ENCODE results near the gene TRIM15. TPM values are rescaled to one million over a fixed set of nuclear protein-coding genes. Genes with fewer than 3 reads are reported as not detected.

Gene TRIM15
- total and polyA plus RNA-seq, 2 of the 4 experiments (the other 2 are of a cell fraction) = not detected

DNA sequence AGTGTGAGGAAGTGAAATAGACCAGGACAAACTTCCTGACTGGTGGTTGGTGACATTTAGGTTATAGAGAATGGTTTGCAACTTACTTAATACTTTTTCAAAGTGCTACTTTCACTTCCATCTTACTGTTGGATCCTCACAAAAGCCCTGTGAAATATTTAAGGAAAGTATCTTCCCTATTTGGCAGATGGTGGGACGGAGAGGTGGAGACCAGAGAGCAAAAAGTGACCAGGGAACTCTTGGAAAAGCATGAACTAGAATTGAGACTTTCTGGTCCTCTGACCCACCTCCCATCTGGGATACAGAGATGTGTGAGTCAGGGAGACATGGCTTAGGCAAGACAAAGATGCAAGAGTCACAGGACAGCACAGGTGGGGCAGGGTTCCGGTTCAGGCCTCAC is 5.3 kb upstream of the TRIM15 start:
- no peak overlapping the region for H2AK9ac ChIP-seq (replicated peaks; ENCODE audit: low read depth, low read length, poor library complexity)
- no peaks in the 10 kb centered on the region for H4K20me1 ChIP-seq (ENCODE audit: insufficient read depth, low read length)
- H4K5ac ChIP-seq (ENCODE audit: low read depth, low read length) = no peak overlapping the region
- ATAC-seq (ENCODE audit: low read depth) (no peak), DNase-seq (no peak)
- in situ Hi-C loops (cut with MboI; ENCODE audit: low sequenced_read_pairs) = no loop called here
- no peak overlapping the region for H3K27ac ChIP-seq (ENCODE audit: insufficient read depth, low read length)
- no peaks in the 10 kb centered on the region for H3K9me1 ChIP-seq (ENCODE audit: insufficient read depth, low read length)
- CTCF ChIA-PET = no interaction called here
- no peak overlapping the region for H2BK20ac ChIP-seq (ENCODE audit: low read depth, low read length)
- H2AK5ac ChIP-seq (ENCODE audit: low read depth, low read length) = no peak overlapping the region
- no peak overlapping the region for H2BK120ac ChIP-seq (ENCODE audit: low read depth, low read length)
- H3K14ac ChIP-seq (replicated peaks; ENCODE audit: low read depth, low read length) = no peak overlapping the region
- no peaks in the 10 kb centered on the region for H3K4me1 ChIP-seq (ENCODE audit: control insufficient read depth, insufficient read depth, low read length)
- H3K4me3 ChIP-seq (ENCODE audit: insufficient read depth, low read depth, low read length) = no peak overlapping the region
- H2BK15ac ChIP-seq (ENCODE audit: low read depth, low read length) = no peak overlapping the region
- no peak overlapping the region for H4K91ac ChIP-seq (ENCODE audit: insufficient read depth, low read depth, low read length)
- no TSS peak for BruUV-seq (replicated peaks)
- H3K79me1 ChIP-seq (ENCODE audit: low read depth in 1 of 2, low read length in 2 of 2) = no peaks in the 10 kb centered on the region
- H3K4ac ChIP-seq (ENCODE audit: low read depth, low read length) = no peak overlapping the region
- H3K9me3 ChIP-seq (ENCODE audit: control insufficient read depth, insufficient read depth, low read length) = no peaks in the 10 kb centered on the region
- dilution Hi-C loops (cut with HindIII; ENCODE audit: low sequenced_read_pairs, unreplicated experiment) = no loop called here
- no peak overlapping the region for H2AFZ ChIP-seq (replicated peaks; ENCODE audit: low read length, poor library complexity)
- peaks cover 23% of the 10 kb centered on the region; the same call in 1 of the 2 replicates for H3K27me3 ChIP-seq (ENCODE audit: control insufficient read depth, insufficient read depth, low read length)
- no peak overlapping the region for H2BK5ac ChIP-seq (ENCODE audit: low read depth, low read length, poor library complexity, severe bottlenecking)
- WGBS, 2 experiments (ENCODE audit: extremely low coverage in 2 of 2, insufficient read length in 1 of 2) = 67% methylated on average over 1 of the region's 2 CpGs; no CpG with 5 or more reads in 1 of the 2 experiments
- H3K56ac ChIP-seq (ENCODE audit: extremely low read depth, insufficient read depth, low read length) = no peak overlapping the region
- H3K4me2 ChIP-seq (ENCODE audit: low read depth, low read length) = no peak overlapping the region
- POLR2A ChIA-PET (ENCODE audit: unreplicated experiment) = no interaction called here
- intact Hi-C loops (cut with micrococcal nuclease) = no loop called here
- no peak overlapping the region for H3K9ac ChIP-seq (ENCODE audit: low read depth, low read length)
- H3K36me3 ChIP-seq (ENCODE audit: control insufficient read depth, insufficient read depth, low read length) = no peaks in the 10 kb centered on the region
- H3K18ac ChIP-seq (ENCODE audit: low read depth, low read length) = no peak overlapping the region
- no peak overlapping the region for H4K8ac ChIP-seq (ENCODE audit: low read depth in 2 of 2, low read length in 2 of 2)
- TF ChIP-seq POLR2A (IDR thresholded peaks at IDR 0.05; ENCODE audit: low read depth, low read length) (no peak), FOS (IDR thresholded peaks at IDR 0.05; ENCODE audit: low read depth, low read length) (no peak), RAD21 (IDR thresholded peaks at IDR 0.05; ENCODE audit: low read length) (no peak), RFX5 (IDR thresholded peaks at IDR 0.05; ENCODE audit: low read depth, low read length) (no peak), CHD1 (IDR thresholded peaks at IDR 0.05; ENCODE audit: low read depth, low read length) (no peak), BHLHE40 (IDR thresholded peaks at IDR 0.05; ENCODE audit: low read depth, low read length) (no peak), MAFK (IDR thresholded peaks at IDR 0.05; ENCODE audit: low read depth, low read length) (no peak)
- TF ChIP-seq, protein P1, sequence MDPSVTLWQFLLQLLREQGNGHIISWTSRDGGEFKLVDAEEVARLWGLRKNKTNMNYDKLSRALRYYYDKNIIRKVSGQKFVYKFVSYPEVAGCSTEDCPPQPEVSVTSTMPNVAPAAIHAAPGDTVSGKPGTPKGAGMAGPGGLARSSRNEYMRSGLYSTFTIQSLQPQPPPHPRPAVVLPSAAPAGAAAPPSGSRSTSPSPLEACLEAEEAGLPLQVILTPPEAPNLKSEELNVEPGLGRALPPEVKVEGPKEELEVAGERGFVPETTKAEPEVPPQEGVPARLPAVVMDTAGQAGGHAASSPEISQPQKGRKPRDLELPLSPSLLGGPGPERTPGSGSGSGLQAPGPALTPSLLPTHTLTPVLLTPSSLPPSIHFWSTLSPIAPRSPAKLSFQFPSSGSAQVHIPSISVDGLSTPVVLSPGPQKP (IDR thresholded peaks at IDR 0.05; ENCODE audit: borderline replicate concordance, low read depth, low read length) = no peak
- TF ChIP-seq, protein P2, sequence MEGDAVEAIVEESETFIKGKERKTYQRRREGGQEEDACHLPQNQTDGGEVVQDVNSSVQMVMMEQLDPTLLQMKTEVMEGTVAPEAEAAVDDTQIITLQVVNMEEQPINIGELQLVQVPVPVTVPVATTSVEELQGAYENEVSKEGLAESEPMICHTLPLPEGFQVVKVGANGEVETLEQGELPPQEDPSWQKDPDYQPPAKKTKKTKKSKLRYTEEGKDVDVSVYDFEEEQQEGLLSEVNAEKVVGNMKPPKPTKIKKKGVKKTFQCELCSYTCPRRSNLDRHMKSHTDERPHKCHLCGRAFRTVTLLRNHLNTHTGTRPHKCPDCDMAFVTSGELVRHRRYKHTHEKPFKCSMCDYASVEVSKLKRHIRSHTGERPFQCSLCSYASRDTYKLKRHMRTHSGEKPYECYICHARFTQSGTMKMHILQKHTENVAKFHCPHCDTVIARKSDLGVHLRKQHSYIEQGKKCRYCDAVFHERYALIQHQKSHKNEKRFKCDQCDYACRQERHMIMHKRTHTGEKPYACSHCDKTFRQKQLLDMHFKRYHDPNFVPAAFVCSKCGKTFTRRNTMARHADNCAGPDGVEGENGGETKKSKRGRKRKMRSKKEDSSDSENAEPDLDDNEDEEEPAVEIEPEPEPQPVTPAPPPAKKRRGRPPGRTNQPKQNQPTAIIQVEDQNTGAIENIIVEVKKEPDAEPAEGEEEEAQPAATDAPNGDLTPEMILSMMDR (conservative IDR thresholded peaks at IDR 0.05; ENCODE audit: low read depth, low read length) = no peak
- H3K23ac ChIP-seq (ENCODE audit: low read depth, low read length) = no peak overlapping the region
